Panc1 (cell line): ENCODE measurements around the gene LAMC2. TPM values are rescaled to one million over a fixed set of nuclear protein-coding genes. Genes with fewer than 3 reads are reported as not detected.

Experiments used
- ATAC-seq: fragments of 200-7000 bp; cut with Tn5 transposase; 2 replicates; pipeline ENCODE4 v1.9.1; 2020; ENCODE audit warnings: mild to moderate bottlenecking, moderate library complexity
- BruUV-seq: library from RNA; stranded (reverse); fragments of 400-500 nt; replicated peaks from 2 replicates; lab custom pipeline; 2021; lab: Mats Ljungman, UMichigan
- CTCF ChIA-PET: fragments of 300-600 bp; sonication (Branson Sonifier 250); formaldehyde crosslinking; loops from one replicate; lab custom pipeline; 2022; ENCODE audit warnings: antibody characterized with exemption; lab: Charles Lee
- POLR2A ChIA-PET: fragments of 300-600 bp; sonication (Branson Sonifier 250); formaldehyde crosslinking; loops from one replicate; lab custom pipeline; 2022; ENCODE audit warnings: antibody characterized with exemption; lab: Charles Lee
- DNase-seq: peaks from one replicate; pipeline ENCODE4 v3.0.0-alpha.2; 2010; ENCODE audit warnings: low read depth, low spot score
- H3K27ac ChIP-seq: 2 replicates; pipeline ENCODE4 v1.5.1; 2011; ENCODE audit warnings: mild to moderate bottlenecking, low read length, inconsistent platforms
- H3K27me3 ChIP-seq: fragments of 200-500 bp; sonication (Bioruptor generic); 2 replicates; pipeline ENCODE4 v1.6.0; 2014; ENCODE audit warnings: low read length, inconsistent platforms; ENCODE audit not compliant: control insufficient read depth, insufficient read depth
- H3K36me3 ChIP-seq: fragments of 200-500 bp; sonication (Bioruptor generic); 2 replicates; pipeline ENCODE4 v1.5.1; 2014; ENCODE audit warnings: inconsistent platforms, mild to moderate bottlenecking, low read length, moderate library complexity; ENCODE audit not compliant: control insufficient read depth, insufficient read depth
- H3K4me1 ChIP-seq: 2 replicates; pipeline ENCODE4 v1.5.1; 2011; ENCODE audit warnings: inconsistent platforms, mild to moderate bottlenecking, low read length, moderate library complexity; ENCODE audit not compliant: control insufficient read depth, insufficient read depth
- H3K4me3 ChIP-seq, 2 experiments: 2 replicates each; pipeline ENCODE4 v1.5.1; 2011 to 2012; ENCODE audit warnings: low read depth in 2 of 2, low read length in 2 of 2, mild to moderate bottlenecking in 2 of 2, inconsistent platforms in 1 of 2, moderate library complexity in 1 of 2
- H3K9me3 ChIP-seq: fragments of 200-500 bp; sonication (Bioruptor generic); 2 replicates; pipeline ENCODE4 v1.5.1; 2014; ENCODE audit warnings: low read depth, mild to moderate bottlenecking, inconsistent platforms, low read length, moderate library complexity; ENCODE audit not compliant: control insufficient read depth, insufficient read depth
- CTCF ChIP-seq: fragments of 450-650 bp; IDR thresholded peaks from 2 replicates; pipeline ENCODE4 v1.5.1; 2017; ENCODE audit warnings: mild to moderate bottlenecking
- POLR2AphosphoS5 ChIP-seq: IDR thresholded peaks from 2 replicates; pipeline ENCODE4 v1.6.1; 2012; ENCODE audit warnings: mild to moderate bottlenecking, low read depth, low read length, moderate library complexity
- REST ChIP-seq, 2 experiments: IDR thresholded peaks; 2 replicates each; pipeline ENCODE4 v1.6.1; 2011 to 2012; ENCODE audit warnings: low read depth in 2 of 2, control low read depth in 1 of 2, low read length in 1 of 2, mild to moderate bottlenecking in 1 of 2, moderate library complexity in 1 of 2; ENCODE audit not compliant: insufficient read depth in 1 of 2
- SIN3A ChIP-seq: IDR thresholded peaks from 2 replicates; pipeline ENCODE4 v1.6.1; 2012; ENCODE audit warnings: low read depth, mild to moderate bottlenecking, low read length, moderate library complexity, borderline replicate concordance; ENCODE audit not compliant: insufficient read depth
- TCF7L2 ChIP-seq: IDR thresholded peaks from 2 replicates; pipeline ENCODE4 v1.6.1; 2011; ENCODE audit warnings: mild to moderate bottlenecking, low read depth, low read length, inconsistent platforms
- in situ Hi-C: cut with HindIII; loops from 2 replicates; pipeline ENCODE4 v1.10.0; 2016; ENCODE audit warnings: low sequenced_read_pairs, low pct_unique_long_range_greater_than_20kb
- intact Hi-C: fragments of 100-400 bp; cut with micrococcal nuclease; formaldehyde crosslinking; loops from one replicate; pipeline ENCODE4 v1.10.0; 2022; ENCODE audit not compliant: unreplicated experiment
- total RNA-seq: library from RNA; stranded (reverse); gene quantifications from one replicate; pipeline ENCODE4 v1.2.1, GENCODE V29; 2021; ENCODE audit not compliant: unreplicated experiment

Gene LAMC2
- total RNA-seq, 1 experiment from 2014 or later, result 8.3 TPM

- in situ Hi-C loops (no loop called here), intact Hi-C loops (loop anchor here (5.0 to 10.0 kb wide), 4 partner anchors 171 to 338 kb away; no protein-coding TSS in a partner anchor)
- BruUV-seq, result no TSS peak
Measured at GRCh38 chr1:183284086-183284485, 98.0 kb downstream of the LAMC2 start.

GRCh38 chr1:183285256-183285655, 99.2 kb downstream of the LAMC2 start:
- CTCF ChIA-PET, result no interaction called here
- DNase-seq (no peak), ATAC-seq (no peak)
- Histone ChIP-seq H3K4me3 (no peak overlapping the region), H3K9me3 (no peaks in the 10 kb centered on the region), H3K27me3 (no peaks in the 10 kb centered on the region), H3K36me3 (no peaks in the 10 kb centered on the region), H3K4me1 (no peaks in the 10 kb centered on the region), H3K27ac (no peak overlapping the region)
- POLR2A ChIA-PET, result no interaction called here
- intact Hi-C loops (loop anchor here (10.0 kb wide), 2 partner anchors 170 to 260 kb away; no protein-coding TSS in a partner anchor), in situ Hi-C loops (no loop called here)
- BruUV-seq, result no TSS peak
- TF ChIP-seq POLR2AphosphoS5 (no peak), CTCF (no peak), SIN3A (no peak), TCF7L2 (no peak), REST (IDR thresholded peaks at IDR 0.05; ENCODE audit: insufficient read depth in 1 of 2, low read depth in 2 of 2, low read length in 1 of 2) (no peak)

More at GRCh38 chr1:183284086-183284485, 98.0 kb downstream of the LAMC2 start:
- Histone ChIP-seq H3K4me3 (no peak overlapping the region), H3K4me1 (no peaks in the 10 kb centered on the region), H3K9me3 (no peaks in the 10 kb centered on the region), H3K27me3 (no peaks in the 10 kb centered on the region), H3K36me3 (no peaks in the 10 kb centered on the region), H3K27ac (no peak overlapping the region)
- ChIA-PET POLR2A (no interaction called here), CTCF (interaction anchor here (0.6 kb wide), 1 partner anchor 880 kb away, joined by 5 read pairs; no protein-coding TSS in a partner anchor)
- no peak for ATAC-seq
- DNase-seq, result no peak
- no peak for TF ChIP-seq POLR2AphosphoS5
- no peak for TF ChIP-seq SIN3A
- TF ChIP-seq CTCF, result no peak
- TF ChIP-seq REST (IDR thresholded peaks at IDR 0.05; ENCODE audit: insufficient read depth in 1 of 2, low read depth in 2 of 2, low read length in 1 of 2), result no peak
- no peak for TF ChIP-seq TCF7L2
